Femur (tissue), 1 donor: Measurements from ENCODE around the gene TJP1.
"Not testable (repeated sequence)": the region's sequence is repeated elsewhere in the genome, so short reads cannot be mapped to it uniquely, and the experiment has no call there.

Experiments used
- DNase-seq: peaks from one replicate; pipeline ENCODE4 v3.0.0-alpha.2; 2017

The TJP1 gene

GRCh38 chr15:29698030-29698701 is 124.1 kb downstream of the TJP1 start:
- DNase-seq: no peak

- no peak for DNase-seq
Observed at GRCh38 chr15:29696950-29697738, 125.1 kb downstream of the TJP1 start.

- DNase-seq: not testable (repeated sequence)
Observed at GRCh38 chr15:29696506-29696905, 125.8 kb downstream of the TJP1 start.

- DNase-seq: no peak
Observed at GRCh38 chr15:29695489-29696167, 126.6 kb downstream of the TJP1 start.

GRCh38 chr15:29693225-29693624 is 129.0 kb downstream of the TJP1 start:
- DNase-seq: no peak

- no peak for DNase-seq
Observed at GRCh38 chr15:29692527-29692926, 129.7 kb downstream of the TJP1 start.

- DNase-seq: no peak
Observed at GRCh38 chr15:29690765-29691475, 131.3 kb downstream of the TJP1 start.

GRCh38 chr15:29689287-29689986 is 132.8 kb downstream of the TJP1 start:
- DNase-seq: no peak

- no peak for DNase-seq
Observed at GRCh38 chr15:29688506-29689286, 133.6 kb downstream of the TJP1 start.

GRCh38 chr15:29687939-29688505 is 134.2 kb downstream of the TJP1 start:
- no peak for DNase-seq

GRCh38 chr15:29687204-29687815 is 135.0 kb downstream of the TJP1 start:
- no peak for DNase-seq

- no peak for DNase-seq
Observed at GRCh38 chr15:29686445-29687203, 135.6 kb downstream of the TJP1 start.

- DNase-seq: no peak
Observed at GRCh38 chr15:29686079-29686425, 136.2 kb downstream of the TJP1 start.

GRCh38 chr15:29685156-29686078 is 136.9 kb downstream of the TJP1 start:
- DNase-seq: no peak

GRCh38 chr15:29682781-29683180 is 139.5 kb downstream of the TJP1 start:
- no peak for DNase-seq

- DNase-seq: no peak
Observed at GRCh38 chr15:29682361-29682760, 139.9 kb downstream of the TJP1 start.

- DNase-seq: no peak
Observed at GRCh38 chr15:29681946-29682345, 140.3 kb downstream of the TJP1 start.

GRCh38 chr15:29681166-29681845 is 141.0 kb downstream of the TJP1 start:
- no peak for DNase-seq
